Heart left ventricle (tissue), 13 donors: ENCODE data around the gene ABCA5.

Experiments used
- CTCF ChIP-seq, 12 donors: fragments of 200-600 bp; sonication (generic) in 4 of 12; IDR thresholded peaks; one replicate each; pipeline versions ENCODE4 v1.5.0 to v1.8.0; 2018 to 2022; ENCODE audit warnings: antibody characterized with exemption in 12 of 12, mild to moderate bottlenecking in 5 of 12
- POLR2A ChIP-seq, 2 donors: fragments of 450-650 bp; IDR thresholded peaks; one replicate each; pipeline ENCODE4 v1.6.1; 2017; ENCODE audit warnings: antibody characterized with exemption in 2 of 2, mild to moderate bottlenecking in 2 of 2, moderate library complexity in 2 of 2
- donor health status: ischemic (EF 13 %, LVEDD 7.1; RV severe dilation, severe dysfunction).
- donor health status: DM: no; HTN: yes; CAD: no.
- donor health status: DM: no; HTN: no; CAD: no.
- donor health status: ischemic (EF 25% LVEDD 6.9; RV normal size, moderate dysfunction).
- donor health status: ischemic (EF 25% LVEDD 5.7; RV mildly dilated, moderate dysfunction).
- donor health status: ischemic (EF 35%, LVEDD 5.7; RV mildly dilated, moderate dysfunction).
- donor health status: nonischemic (EF 11% LVEDD 7.7; RV severe dilation, severe dysfunction).
- donor health status: DM: yes; HTN: yes; CAD: no.
- donor health status: PGD.
- donor health status: ischemic (EF 29% LVEDD 5.4; RV normal size, mild dysfunction).
- donor health status: nonischemic (EF 23%, LVEDD 6.1; RV moderate dilation, normal function).

- no peak for TF ChIP-seq POLR2A (IDR thresholded peaks at IDR 0.05)
- TF ChIP-seq CTCF (IDR thresholded peaks at IDR 0.05), result no peak
Measured at GRCh38 chr17:69333561-69333960, 6.6 kb upstream of the ABCA5 start.
